ENCODE results near the gene ZDHHC19.
"Not testable (repeated sequence)": the region's sequence is repeated elsewhere in the genome, so short reads cannot be mapped to it uniquely, and the experiment has no call there.

ZDHHC19 gene

DNA sequence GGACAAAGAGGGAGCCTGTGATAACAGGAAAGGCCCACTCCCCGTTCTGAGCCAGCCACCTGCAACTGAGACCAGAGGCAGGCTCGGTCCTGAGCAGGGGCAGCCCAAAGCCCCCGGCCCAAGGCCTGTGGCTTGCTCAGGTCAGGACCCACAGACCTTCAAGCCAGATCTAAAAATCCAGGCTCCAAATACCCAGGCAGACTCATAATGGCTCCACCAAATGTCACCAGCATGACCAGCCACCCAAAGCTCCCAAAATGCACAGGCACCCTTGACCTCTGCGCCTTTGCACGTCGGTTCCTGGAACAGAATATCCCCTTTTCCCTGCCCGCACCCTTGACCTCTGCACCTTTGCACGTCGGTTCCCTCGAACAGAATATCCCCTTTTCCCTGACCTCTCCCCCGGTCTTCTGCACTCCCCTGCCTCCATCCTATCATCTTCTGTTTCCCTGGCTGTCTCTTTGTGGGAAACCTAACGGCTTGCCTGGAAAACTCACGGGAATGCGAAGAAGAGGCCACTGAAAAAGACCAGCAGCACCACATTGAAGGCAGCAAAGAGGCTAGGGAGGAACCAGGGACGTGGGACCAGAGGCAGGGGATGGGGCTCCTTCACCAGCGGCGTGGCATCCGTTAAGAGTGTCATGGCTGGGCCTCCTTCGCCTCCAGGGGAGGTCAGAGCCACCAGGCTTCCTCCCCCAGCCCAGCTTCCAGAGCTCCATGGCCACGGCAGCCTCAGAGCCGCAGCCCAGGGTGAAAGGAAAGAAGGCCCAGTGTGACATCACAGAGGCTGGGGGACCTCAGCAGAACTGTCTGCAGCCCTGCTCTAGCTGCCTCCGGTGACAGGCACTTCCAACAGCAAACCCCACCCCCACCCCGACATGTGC is at the start of gene ZDHHC19:
TSS of gene ZDHHC19 (minus strand) at position 728 of the 884 bp plus-strand sequence. CDS start at position 643, 85 bp downstream.
- no peak for DNase-seq (ENCODE audit: low read depth in 2 of 2)

DNA sequence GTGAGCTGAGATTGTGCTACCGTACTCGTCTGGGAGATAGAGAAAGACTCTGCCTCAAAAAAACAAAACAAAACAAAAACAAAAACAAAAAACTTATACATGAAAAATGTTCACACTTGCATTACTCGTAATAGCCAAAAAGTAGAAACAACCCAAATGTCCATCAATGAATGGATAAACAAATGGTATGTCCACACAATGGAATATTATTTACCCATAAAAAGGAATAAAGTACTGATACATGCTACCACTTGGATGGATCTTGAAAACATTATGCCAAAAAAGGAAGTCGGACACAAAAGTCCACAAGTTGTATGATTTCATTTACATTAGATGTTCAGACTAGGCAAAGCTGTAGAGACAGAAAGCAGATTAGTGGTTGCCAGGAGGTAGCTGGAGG is 49.6 kb upstream of the ZDHHC19 start:
- no peak for DNase-seq (ENCODE audit: low read depth in 2 of 2)

- DNase-seq (ENCODE audit: low read depth in 2 of 2): no peak
These were observed 44.6 kb upstream of the ZDHHC19 start for GRCh38 chr3:196255776-196256175.

- DNase-seq (ENCODE audit: low read depth in 2 of 2): no peak
These were observed 43.4 kb upstream of the ZDHHC19 start for GRCh38 chr3:196254376-196255283.

DNA sequence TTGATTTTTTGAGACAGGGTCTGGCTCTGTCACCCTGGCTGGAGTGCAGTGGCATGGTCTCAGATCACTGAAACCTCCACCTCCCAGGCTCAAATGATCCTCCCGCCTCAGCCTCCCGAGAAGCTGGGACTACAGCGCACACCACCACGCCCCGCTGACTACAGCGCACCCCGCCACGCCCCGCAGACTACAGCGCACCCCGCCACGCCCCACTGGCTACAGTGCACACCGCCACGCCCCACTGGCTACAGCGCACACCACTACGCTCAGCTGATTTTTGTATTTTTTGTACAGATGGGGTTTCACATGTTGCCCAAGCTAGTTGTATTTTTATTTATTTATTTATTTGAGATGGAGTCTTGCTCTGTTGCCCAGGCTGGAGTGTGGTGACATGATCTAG is 40.7 kb upstream of the ZDHHC19 start:
- DNase-seq (ENCODE audit: low read depth in 2 of 2): no peak

DNA sequence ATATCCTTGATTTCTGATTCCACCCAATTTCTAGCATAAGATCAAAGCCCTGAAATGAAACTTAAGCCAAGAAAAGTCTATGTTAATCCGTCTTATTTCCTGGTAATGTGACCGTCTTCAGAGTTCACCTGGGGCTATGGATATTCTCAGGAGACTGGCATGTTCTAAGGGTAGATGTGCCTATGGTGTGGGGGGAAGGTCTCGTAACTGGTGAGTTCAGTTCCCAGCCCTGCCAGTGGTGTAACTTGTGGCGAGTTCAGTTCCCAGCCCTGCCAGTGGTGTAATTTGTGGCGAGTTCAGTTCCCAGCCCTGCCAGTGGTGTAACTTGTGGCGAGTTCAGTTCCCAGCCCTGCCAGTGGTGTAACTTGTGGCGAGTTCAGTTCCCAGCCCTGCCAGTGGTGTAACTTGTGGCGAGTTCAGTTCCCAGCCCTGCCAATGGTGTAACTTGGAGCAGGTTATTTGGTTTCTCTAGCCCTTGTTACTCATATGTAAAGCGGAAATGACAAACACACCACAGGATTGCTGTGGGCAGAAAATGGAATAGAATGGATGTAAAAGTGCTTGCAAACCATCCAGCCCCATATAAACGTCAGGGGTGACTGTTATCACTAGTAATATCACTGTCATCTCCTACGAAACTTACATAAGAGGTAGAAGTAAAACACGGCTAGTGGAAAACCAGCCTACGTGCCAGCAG is 35.6 kb upstream of the ZDHHC19 start:
- no peak for DNase-seq (ENCODE audit: low read depth in 2 of 2)

DNA sequence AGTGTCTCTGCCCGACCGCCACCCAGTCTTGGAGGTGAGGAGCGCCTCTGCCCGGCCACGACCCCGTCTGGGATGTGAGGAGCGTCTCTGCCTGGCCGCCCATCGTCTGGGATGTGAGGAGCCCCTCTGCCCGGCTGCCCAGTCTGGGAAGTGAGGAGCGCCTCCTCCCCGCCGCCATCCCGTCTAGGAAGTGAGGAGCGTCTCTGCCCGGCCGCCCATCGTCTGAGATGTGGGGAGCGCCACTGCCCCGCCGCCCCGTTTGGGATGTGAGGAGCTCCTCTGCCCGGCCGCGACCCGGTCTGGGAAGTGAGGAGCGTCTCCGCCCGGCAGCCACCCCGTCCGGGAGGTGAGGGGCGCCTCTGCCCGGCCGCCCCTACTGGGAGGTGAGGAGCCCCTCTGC is 33.0 kb upstream of the ZDHHC19 start:
- not testable (repeated sequence) for DNase-seq (ENCODE audit: low read depth in 2 of 2)

GRCh38 chr3:196241704-196242103 is 30.5 kb upstream of the ZDHHC19 start:
- DNase-seq (ENCODE audit: low read depth in 2 of 2): no peak

DNA sequence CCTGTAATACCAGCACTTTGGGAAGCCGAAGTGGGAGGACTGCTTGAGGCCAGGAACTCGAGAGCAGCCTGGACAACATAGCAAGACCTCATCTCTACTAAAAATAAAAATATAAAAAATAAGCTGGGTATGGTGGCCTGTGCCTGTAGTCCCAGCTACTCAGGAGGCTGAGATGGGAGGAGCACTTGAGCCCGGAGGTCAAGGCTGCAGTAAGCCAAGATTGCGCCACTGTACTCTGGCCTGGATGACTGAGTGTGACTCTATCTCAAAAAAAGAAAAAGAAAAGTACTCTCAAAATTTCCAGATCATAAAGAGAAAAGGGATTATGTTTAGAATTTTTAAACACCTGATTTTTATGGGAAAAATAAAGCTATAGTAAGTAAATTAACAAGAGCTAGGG is 29.2 kb upstream of the ZDHHC19 start:
- DNase-seq (ENCODE audit: low read depth in 2 of 2): no peak

DNA sequence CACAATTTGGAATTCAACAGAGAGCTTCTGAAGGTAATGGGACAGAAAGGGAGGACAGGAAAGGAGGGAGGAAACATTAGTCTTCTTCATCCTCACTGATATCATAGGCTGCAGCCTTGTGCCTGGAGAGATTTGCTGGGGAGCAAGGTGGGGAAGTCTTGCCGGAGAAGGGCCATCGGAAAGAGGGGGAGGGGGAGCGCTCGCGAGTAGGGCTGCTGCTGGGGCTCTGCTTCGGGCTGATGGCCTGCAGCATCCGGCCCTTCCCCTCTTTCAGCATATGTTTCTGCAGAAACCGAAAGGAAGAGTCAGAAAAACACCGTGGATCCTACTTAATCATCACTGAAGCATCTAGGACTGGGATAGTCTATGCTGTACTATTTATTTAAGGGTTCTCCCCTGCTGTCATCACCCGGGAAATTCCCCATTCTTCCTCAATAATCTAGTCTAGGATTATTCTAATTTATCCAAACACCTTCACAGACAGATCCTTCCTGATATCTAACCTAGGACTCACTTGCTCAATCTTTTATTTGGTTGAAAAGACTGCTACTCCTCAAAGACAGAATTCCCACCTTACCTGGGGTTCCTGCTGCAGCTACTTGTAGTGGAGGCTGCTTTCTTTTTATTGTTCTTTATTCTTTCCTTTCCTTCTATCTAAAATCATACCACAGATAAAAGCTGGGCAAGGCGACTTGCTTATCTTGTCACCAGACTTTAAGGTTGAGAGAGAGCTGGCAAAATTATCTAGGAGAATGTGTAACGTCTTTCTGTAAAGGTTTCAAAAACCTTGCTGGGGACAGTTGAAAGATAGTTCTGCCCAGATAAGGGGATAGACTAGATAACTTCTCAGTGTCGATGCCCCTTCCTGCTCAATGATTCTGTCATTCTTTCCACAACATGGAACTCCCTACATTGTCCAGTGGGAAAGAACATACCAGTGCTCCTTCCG is 27.7 kb upstream of the ZDHHC19 start:
- DNase-seq (ENCODE audit: low read depth in 2 of 2): no peak

DNA sequence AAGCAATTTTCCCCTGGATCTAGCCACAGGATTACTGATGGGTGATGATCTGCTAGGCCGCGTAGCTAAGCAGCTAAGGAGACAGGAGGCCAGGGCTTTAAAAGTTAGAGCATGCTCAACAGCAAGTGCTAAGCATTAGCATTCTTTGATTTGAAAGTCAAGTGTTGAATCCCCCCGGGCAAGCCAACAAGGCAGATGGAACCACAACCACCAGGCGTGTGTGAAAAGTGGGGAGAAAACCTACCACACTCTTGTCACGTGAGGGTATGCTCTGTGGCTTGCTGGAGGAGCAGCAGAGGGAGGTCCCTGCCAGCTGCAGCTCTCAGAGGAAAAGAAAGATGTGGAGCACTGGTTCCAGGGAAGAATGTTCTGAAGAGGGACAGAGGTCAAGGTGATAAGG is 26.0 kb upstream of the ZDHHC19 start:
- no peak for DNase-seq (ENCODE audit: low read depth in 2 of 2)

DNA sequence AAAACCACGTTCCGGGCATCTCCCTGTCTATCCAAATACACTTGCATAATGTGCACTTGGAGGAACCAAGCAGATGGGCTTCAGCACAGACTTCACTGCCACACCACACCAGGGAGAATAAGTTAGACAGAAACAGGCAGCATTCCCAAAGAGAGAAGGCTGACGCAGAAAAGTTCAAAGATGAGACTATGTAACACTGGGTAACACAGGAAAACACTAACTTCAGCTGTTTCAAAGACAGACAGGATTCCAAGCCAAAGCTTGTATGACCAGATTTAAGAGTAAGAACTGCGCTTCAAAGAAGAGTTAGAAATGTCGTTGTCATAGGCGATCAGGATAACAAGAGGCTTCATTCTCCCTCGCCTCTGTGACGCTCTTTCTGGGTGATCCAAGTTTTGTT is 25.0 kb upstream of the ZDHHC19 start:
- DNase-seq (ENCODE audit: low read depth in 2 of 2): no peak

DNA sequence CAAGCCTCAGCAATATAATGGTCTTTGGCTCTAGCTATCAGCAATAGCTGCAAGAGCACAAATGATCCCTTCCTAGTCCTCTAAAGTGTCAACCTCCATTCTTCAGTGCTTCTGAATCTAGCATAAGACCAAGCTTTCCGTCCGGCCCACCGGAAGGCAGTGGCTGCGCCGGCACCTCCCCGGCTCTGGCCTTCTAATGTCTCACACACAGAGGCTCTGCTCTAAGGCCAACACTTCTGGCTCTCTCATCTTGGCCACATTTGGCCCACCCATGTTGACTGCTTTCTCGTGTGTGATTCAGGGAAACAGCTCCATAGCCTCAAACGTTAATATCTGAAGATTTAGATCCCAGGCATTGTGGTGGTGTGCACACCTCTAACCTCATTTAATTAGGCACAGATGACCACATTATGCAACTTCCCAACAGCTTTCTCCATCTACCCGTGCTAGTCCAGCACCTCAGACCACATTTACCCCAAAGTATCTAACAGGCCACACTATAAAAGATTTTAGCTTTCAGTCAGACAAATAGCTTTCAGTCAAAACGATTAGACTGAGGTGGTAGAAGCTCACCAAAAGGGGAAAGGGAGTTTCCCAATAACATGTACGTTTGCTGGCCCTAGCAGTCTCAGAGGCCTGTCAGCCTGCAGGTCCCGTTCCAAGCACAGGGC is 24.4 kb upstream of the ZDHHC19 start:
- DNase-seq (ENCODE audit: low read depth in 2 of 2): no peak

- DNase-seq (ENCODE audit: low read depth in 2 of 2): no peak
These were observed 21.7 kb upstream of the ZDHHC19 start for GRCh38 chr3:196232882-196233251.

DNA sequence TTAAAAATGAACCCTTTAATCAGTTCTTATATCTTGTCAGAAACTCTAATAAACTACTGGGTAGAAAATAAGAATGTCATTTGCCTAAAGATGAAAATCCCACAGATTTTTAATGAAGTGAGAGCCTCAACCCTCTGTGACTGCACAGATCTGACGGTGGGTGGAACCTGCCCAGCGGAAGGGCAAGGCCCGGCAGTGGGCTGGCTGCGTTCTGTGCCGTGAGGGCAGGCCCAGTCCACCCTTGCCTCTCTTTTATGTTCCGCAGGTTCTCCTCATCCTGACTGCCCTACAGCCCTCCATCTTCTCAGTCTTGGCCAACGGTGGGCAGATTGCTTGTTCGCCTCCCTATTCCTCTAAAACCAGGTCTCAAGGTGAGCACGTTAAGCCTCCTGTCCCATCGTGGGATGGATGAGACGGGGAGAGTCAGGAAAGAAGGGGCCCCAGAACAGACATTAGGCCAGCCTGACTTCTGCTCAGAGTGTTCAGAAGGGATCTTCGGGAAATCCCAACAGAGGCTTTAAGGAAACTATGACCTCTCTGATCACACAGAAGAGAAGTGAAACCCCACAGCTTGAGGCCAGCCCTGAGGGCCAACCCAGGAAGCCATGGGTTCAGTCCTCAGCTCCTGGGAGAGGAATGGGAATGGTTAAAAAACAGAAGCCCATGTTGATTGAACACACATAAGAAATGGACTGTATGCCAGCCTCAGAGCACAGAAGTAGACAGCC is 21.1 kb upstream of the ZDHHC19 start:
- DNase-seq (ENCODE audit: low read depth in 2 of 2): no peak

DNA sequence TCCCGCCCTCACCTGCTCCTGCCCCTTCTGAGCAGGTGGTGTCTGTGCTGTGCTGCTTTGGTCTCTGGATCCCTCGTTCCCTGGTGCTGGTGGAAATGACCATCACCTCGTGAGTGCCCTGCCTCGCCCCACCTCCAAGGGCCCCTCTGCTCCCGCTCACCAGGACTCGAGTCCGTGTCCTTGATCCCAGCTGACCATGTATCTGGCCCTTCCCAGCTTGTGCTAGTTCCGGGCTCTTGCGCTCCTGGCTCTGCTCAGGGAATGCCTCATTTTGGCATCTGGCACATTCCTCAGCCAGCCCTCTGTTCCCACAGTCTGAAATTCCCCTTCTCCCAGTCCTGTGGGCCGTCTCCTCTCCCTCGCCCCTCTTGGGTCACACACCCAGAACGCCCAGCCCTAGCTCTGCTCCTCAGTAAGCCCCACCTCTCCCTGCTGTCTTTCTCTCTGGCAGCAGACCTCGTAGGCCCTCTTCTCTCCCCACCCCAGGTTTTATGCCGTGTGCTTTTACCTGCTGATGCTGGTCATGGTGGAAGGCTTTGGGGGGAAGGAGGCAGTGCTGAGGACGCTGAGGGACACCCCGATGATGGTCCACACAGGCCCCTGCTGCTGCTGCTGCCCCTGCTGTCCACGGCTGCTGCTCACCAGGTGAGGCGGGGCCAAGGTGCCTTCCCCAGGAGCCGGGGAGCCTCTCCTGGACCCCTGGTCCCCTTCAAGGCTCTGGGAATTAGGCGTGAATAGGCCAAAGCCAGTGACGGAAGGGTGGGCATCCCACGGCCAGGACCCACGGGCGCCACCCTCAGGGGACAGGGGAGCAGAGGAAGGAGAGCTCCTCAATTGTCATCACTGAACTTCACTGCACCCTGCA is 16.7 kb upstream of the ZDHHC19 start:
- no peak for DNase-seq (ENCODE audit: low read depth in 2 of 2)

- no peak for DNase-seq (ENCODE audit: low read depth in 2 of 2)
These were observed 15.9 kb upstream of the ZDHHC19 start for GRCh38 chr3:196227121-196227561.

DNA sequence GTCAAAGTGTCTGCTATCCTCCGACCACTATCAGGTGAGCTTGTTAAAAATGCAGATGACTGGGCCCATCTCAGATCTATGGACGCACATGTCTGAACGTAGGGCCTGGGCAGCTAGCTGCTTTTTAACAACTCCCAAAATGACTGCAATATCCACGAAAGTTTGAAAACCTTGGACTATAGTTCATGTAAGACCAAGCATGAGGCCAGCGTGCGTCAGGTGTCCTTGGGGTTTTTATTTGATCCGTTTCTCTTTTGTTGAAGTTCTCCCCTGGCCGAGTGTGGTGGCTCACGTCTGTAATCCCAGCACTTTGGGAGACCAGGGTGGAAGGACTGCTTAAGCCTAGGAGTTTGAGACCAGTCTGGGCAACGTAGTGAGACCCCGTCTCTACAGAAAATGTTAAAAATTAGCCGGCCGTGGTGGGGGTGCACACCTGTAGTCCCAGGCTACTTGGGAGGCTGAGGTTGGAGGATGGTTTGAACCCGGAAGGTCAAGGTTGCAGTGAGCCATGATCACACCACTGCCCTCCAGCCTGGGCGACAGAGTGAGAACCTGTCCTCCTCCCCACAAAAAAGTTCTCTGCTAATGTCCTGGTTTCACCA is 14.7 kb upstream of the ZDHHC19 start:
- no peak for DNase-seq (ENCODE audit: low read depth in 2 of 2)

All from stimulated activated CD8-positive, alpha-beta memory T cell treated with anti-CD3 and anti-CD28 coated beads, Interleukin-15, amount 100 ng/mL, for 48 hours (primary cell).